Nephron progenitor cell (in vitro differentiated cells): ENCODE data around the gene NBEAL2.

Experiments
- DNase-seq: peaks from one replicate; pipeline ENCODE4 v3.0.0; 2021
- H3K27ac Mint-ChIP-seq: 2 replicates; pipeline ENCODE4 v1.8.0; 2021; ENCODE audit warnings: mild to moderate bottlenecking, moderate library complexity, mixed read lengths
- H3K27me3 Mint-ChIP-seq: 2 replicates; pipeline ENCODE4 v1.8.0; 2021; ENCODE audit warnings: mild to moderate bottlenecking, low read depth, mixed read lengths; ENCODE audit not compliant: poor library complexity
- H3K36me3 Mint-ChIP-seq: 2 replicates; pipeline ENCODE4 v1.8.0; 2021; ENCODE audit warnings: low read depth, mixed read lengths
- H3K4me1 Mint-ChIP-seq: 2 replicates; pipeline ENCODE4 v1.8.0; 2021; ENCODE audit warnings: mixed read lengths
- H3K4me3 Mint-ChIP-seq: 2 replicates; pipeline ENCODE4 v1.8.0; 2021; ENCODE audit warnings: mild to moderate bottlenecking, moderate library complexity, mixed read lengths
- H3K9me3 Mint-ChIP-seq: 2 replicates; pipeline ENCODE4 v1.8.0; 2021; ENCODE audit warnings: mild to moderate bottlenecking, moderate library complexity, mixed read lengths
- CTCF ChIP-seq: fragments of 200-600 bp; sonication (generic); IDR thresholded peaks from 2 replicates; pipeline ENCODE4 v1.5.0; 2021; ENCODE audit warnings: antibody characterized with exemption

The NBEAL2 gene

GRCh38 chr3:46984591-46985459, 5.4 kb downstream of the NBEAL2 start:
- Mint-ChIP-seq H3K27ac (peak overlapping the region; percentile 28), H3K9me3 (no peaks in the 10 kb centered on the region)

GRCh38 chr3:46985588-46985987, 6.1 kb downstream of the NBEAL2 start:
- no peak for TF ChIP-seq CTCF
- no peaks in the 10 kb centered on the region for H3K36me3 Mint-ChIP-seq
- no peak for DNase-seq
- H3K9me3 Mint-ChIP-seq = no peaks in the 10 kb centered on the region
- peaks cover 11% of the 10 kb centered on the region for H3K27me3 Mint-ChIP-seq
- peaks cover 46% of the 10 kb centered on the region for H3K4me1 Mint-ChIP-seq
- H3K4me3 Mint-ChIP-seq = no peak overlapping the region
- no peak overlapping the region for H3K27ac Mint-ChIP-seq

More at GRCh38 chr3:46984591-46985459, 5.4 kb downstream of the NBEAL2 start:
- Mint-ChIP-seq H3K4me1 (peaks cover 46% of the 10 kb centered on the region), H3K4me3 (no peak overlapping the region), H3K27me3 (peaks cover 18% of the 10 kb centered on the region), H3K36me3 (no peaks in the 10 kb centered on the region)
- no peak for DNase-seq
- no peak for TF ChIP-seq CTCF

GRCh38 chr3:46986055-46986730, 6.7 kb downstream of the NBEAL2 start:
- TF ChIP-seq CTCF = no peak
- no peak overlapping the region for H3K4me3 Mint-ChIP-seq
- H3K36me3 Mint-ChIP-seq = no peaks in the 10 kb centered on the region
- H3K9me3 Mint-ChIP-seq = no peaks in the 10 kb centered on the region
- H3K4me1 Mint-ChIP-seq = peaks cover 46% of the 10 kb centered on the region
- DNase-seq = no peak
- no peak overlapping the region for H3K27ac Mint-ChIP-seq
- peaks cover 10% of the 10 kb centered on the region for H3K27me3 Mint-ChIP-seq

- Mint-ChIP-seq H3K4me1 (peaks cover 41% of the 10 kb centered on the region), H3K4me3 (no peak overlapping the region), H3K27me3 (peaks cover 4% of the 10 kb centered on the region), H3K27ac (no peak overlapping the region), H3K36me3 (no peaks in the 10 kb centered on the region), H3K9me3 (no peaks in the 10 kb centered on the region)
- DNase-seq = no peak
- no peak for TF ChIP-seq CTCF
Observed at GRCh38 chr3:46986782-46987310, 7.4 kb downstream of the NBEAL2 start.

- no peak for TF ChIP-seq CTCF
- Mint-ChIP-seq H3K27me3 (peaks cover 4% of the 10 kb centered on the region), H3K4me3 (no peak overlapping the region), H3K9me3 (no peaks in the 10 kb centered on the region), H3K27ac (no peak overlapping the region), H3K36me3 (no peaks in the 10 kb centered on the region), H3K4me1 (peaks cover 40% of the 10 kb centered on the region)
- DNase-seq = no peak
Observed at GRCh38 chr3:46987319-46987742, 7.9 kb downstream of the NBEAL2 start.
